CD4-positive, alpha-beta T cell (primary cell): ENCODE measurements around the gene AP3B1. TPM values are rescaled to one million over a fixed set of nuclear protein-coding genes. Genes with fewer than 3 reads are reported as not detected.

ENCODE experiments used
- ATAC-seq: fragments of 200-7000 bp; cut with Tn5 transposase; one replicate; pipeline ENCODE4 v1.10.0; 2022; ENCODE audit warnings: mild to moderate bottlenecking; ENCODE audit not compliant: poor library complexity
- CTCF ChIA-PET: fragments of 350-600 bp; sonication (Branson Sonifier 250); formaldehyde crosslinking; loops from one replicate; lab custom pipeline; 2021; ENCODE audit warnings: antibody characterized with exemption, inconsistent platforms; lab: Charles Lee
- POLR2A ChIA-PET: fragments of 350-600 bp; sonication (Branson Sonifier 250); formaldehyde crosslinking; loops from one replicate; lab custom pipeline; 2021; ENCODE audit warnings: antibody characterized with exemption, inconsistent platforms; lab: Charles Lee
- DNase-seq, 14 experiments: peaks; one replicate each; pipeline ENCODE4 v3.0.0-alpha.2; 2013 to 2020; ENCODE audit warnings: mixed read lengths in 2 of 14
- H3K27ac ChIP-seq, 2 donors: one replicate each; pipeline versions ENCODE4 v1.5.1 to v1.7.0; 2013; ENCODE audit warnings: low read length in 2 of 2, low read depth in 1 of 2, mild to moderate bottlenecking in 1 of 2
- H3K27me3 ChIP-seq, 2 experiments: 1 replicate in 1 of 2; 2 replicates in 1 of 2; pipeline versions ENCODE4 v1.6.1 to v1.7.0; 2013; ENCODE audit warnings: low read length in 2 of 2, control low read depth in 1 of 2, mild to moderate bottlenecking in 1 of 2, moderate library complexity in 1 of 2; ENCODE audit not compliant: insufficient read depth in 2 of 2, control insufficient read depth in 1 of 2
- H3K36me3 ChIP-seq: one replicate; pipeline ENCODE4 v1.6.1; 2013; ENCODE audit warnings: low read length, control low read depth; ENCODE audit not compliant: insufficient read depth
- H3K4me1 ChIP-seq: one replicate; pipeline ENCODE4 v1.6.1; 2013; ENCODE audit warnings: low read length, control low read depth; ENCODE audit not compliant: insufficient read depth
- H3K4me3 ChIP-seq: one replicate; pipeline ENCODE4 v1.5.1; 2013; ENCODE audit warnings: mild to moderate bottlenecking, low read length, moderate library complexity
- H3K9me3 ChIP-seq, 2 experiments: 1 replicate in 1 of 2; 2 replicates in 1 of 2; pipeline versions ENCODE4 v1.6.1 to v1.7.0; 2013; ENCODE audit warnings: low read length in 2 of 2, mild to moderate bottlenecking in 2 of 2, control low read depth in 1 of 2, moderate library complexity in 1 of 2; ENCODE audit not compliant: control insufficient read depth in 1 of 2, insufficient read depth in 1 of 2
- H3K27ac Mint-ChIP-seq: one replicate; pipeline ENCODE4 v1.8.0; 2020; ENCODE audit warnings: mixed read lengths
- H3K27me3 Mint-ChIP-seq: one replicate; pipeline ENCODE4 v1.8.0; 2021; ENCODE audit warnings: mixed read lengths
- H3K36me3 Mint-ChIP-seq: one replicate; pipeline ENCODE4 v1.8.0; 2021; ENCODE audit warnings: low read depth, mixed read lengths
- H3K4me1 Mint-ChIP-seq: one replicate; pipeline ENCODE4 v1.8.0; 2021; ENCODE audit warnings: low read depth, mixed read lengths
- H3K4me3 Mint-ChIP-seq: one replicate; pipeline ENCODE4 v1.8.0; 2020; ENCODE audit warnings: mild to moderate bottlenecking, mixed read lengths
- H3K9me3 Mint-ChIP-seq: one replicate; pipeline ENCODE4 v1.8.0; 2020; ENCODE audit warnings: mixed read lengths
- intact Hi-C, 2 experiments: fragments of 100-400 bp; cut with DNase I in 1 of 2; cut with micrococcal nuclease in 1 of 2; formaldehyde crosslinking; loops; one replicate each; pipeline versions ENCODE4 v1.15.1 to v1.9.0; 2023 to 2025; cut with DNase I, micrococcal nuclease
- total RNA-seq, 174 experiments: library from RNA in 2 of 174; stranded (reverse) in 2 of 174; gene quantifications; one replicate each; pipeline ENCODE4 v1.2.3 and lab custom pipeline; 2021 to 2026
- TF ChIP-seq, protein P1 (sequence below): fragments of 200-600 bp; IDR thresholded peaks from one replicate; pipeline ENCODE4 v1.8.0; 2022; ENCODE audit warnings: antibody characterized with exemption, mild to moderate bottlenecking

The AP3B1 gene
- total RNA-seq, 2 experiments from 2014 or later: 24.5 to 24.6 TPM

DNA sequence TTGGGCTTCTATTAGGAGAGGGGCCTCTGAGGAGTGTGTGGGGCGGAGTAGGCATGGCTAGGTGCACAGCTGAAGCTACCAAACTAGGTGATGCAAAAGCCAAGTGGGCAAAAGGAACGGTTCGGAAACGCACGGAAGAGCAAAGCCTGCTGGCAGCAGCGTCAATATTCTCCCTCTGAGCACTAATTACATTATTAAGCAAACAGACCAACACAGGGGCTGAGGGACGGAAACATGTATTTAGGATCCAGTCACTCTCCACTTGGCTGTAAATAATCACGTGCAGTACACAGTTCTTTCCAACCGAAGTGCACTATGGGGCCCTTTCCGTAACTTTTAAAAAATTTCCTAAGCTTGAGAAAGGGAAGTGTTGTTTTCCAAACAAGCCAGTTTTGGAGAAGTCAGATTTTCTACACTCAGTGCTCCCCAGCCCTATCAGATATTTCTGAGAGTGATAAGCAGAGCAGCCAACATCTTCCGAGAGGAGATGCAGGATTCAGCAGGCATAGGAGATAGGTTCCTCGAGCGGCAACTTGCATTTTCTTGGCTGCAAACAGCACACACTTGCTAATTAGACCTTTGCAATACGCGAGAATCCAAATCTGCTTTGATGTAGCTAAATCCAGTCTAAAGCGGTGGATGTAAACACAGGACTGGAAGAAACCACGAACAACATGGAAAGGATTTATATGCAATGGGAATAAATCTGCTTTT lies 301.2 kb downstream of the AP3B1 start:
- Histone ChIP-seq H3K36me3 (peaks cover 6% of the 10 kb centered on the region), H3K9me3 (no peaks in the 10 kb centered on the region), H3K27me3 (no peaks in the 10 kb centered on the region), H3K4me3 (no peak overlapping the region), H3K4me1 (no peaks in the 10 kb centered on the region), H3K27ac (no peak overlapping the region)
- Mint-ChIP-seq H3K4me1 (no peaks in the 10 kb centered on the region), H3K36me3 (peaks cover 20% of the 10 kb centered on the region), H3K27ac (no peak overlapping the region), H3K4me3 (no peak overlapping the region), H3K9me3 (no peaks in the 10 kb centered on the region), H3K27me3 (no peaks in the 10 kb centered on the region)
- intact Hi-C loops: no loop called here
- TF ChIP-seq, protein P1, sequence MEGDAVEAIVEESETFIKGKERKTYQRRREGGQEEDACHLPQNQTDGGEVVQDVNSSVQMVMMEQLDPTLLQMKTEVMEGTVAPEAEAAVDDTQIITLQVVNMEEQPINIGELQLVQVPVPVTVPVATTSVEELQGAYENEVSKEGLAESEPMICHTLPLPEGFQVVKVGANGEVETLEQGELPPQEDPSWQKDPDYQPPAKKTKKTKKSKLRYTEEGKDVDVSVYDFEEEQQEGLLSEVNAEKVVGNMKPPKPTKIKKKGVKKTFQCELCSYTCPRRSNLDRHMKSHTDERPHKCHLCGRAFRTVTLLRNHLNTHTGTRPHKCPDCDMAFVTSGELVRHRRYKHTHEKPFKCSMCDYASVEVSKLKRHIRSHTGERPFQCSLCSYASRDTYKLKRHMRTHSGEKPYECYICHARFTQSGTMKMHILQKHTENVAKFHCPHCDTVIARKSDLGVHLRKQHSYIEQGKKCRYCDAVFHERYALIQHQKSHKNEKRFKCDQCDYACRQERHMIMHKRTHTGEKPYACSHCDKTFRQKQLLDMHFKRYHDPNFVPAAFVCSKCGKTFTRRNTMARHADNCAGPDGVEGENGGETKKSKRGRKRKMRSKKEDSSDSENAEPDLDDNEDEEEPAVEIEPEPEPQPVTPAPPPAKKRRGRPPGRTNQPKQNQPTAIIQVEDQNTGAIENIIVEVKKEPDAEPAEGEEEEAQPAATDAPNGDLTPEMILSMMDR: no peak
- DNase-seq: no peak
- CTCF ChIA-PET: no interaction called here
- POLR2A ChIA-PET: no interaction called here
- no peak for ATAC-seq

DNA sequence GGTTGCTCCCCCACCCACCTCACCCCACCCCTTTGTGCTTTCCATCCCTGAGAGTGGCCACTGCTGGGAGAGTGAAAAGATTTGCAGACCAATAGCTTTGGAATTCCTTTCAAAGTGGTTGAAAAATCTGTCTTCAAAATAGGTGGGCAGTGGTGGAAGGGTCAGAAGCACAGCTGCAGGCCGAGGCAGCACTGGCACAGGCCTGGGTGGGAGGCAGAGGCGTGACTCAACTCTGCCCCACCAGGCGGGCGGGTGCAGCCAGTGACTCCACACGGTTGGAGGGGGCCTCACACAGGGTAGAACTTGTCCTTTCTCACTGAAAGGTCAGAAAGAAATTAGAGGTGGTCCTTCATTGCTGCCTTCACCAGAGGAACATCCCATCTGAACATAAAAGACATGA lies 303.4 kb downstream of the AP3B1 start:
- Mint-ChIP-seq H3K27ac (no peak overlapping the region), H3K27me3 (no peaks in the 10 kb centered on the region), H3K4me3 (no peak overlapping the region), H3K36me3 (peaks cover 14% of the 10 kb centered on the region), H3K4me1 (no peaks in the 10 kb centered on the region), H3K9me3 (no peaks in the 10 kb centered on the region)
- no peaks in the 10 kb centered on the region for H3K9me3 ChIP-seq
- no peak for ATAC-seq
- H3K4me3 ChIP-seq: no peak overlapping the region
- H3K27me3 ChIP-seq: no peaks in the 10 kb centered on the region
- H3K36me3 ChIP-seq: peaks cover 6% of the 10 kb centered on the region
- no peak overlapping the region for H3K27ac ChIP-seq
- intact Hi-C loops: no loop called here
- ChIA-PET CTCF (no interaction called here), POLR2A (no interaction called here)
- no peaks in the 10 kb centered on the region for H3K4me1 ChIP-seq
- TF ChIP-seq, protein P1: no peak
- no peak for DNase-seq

DNA sequence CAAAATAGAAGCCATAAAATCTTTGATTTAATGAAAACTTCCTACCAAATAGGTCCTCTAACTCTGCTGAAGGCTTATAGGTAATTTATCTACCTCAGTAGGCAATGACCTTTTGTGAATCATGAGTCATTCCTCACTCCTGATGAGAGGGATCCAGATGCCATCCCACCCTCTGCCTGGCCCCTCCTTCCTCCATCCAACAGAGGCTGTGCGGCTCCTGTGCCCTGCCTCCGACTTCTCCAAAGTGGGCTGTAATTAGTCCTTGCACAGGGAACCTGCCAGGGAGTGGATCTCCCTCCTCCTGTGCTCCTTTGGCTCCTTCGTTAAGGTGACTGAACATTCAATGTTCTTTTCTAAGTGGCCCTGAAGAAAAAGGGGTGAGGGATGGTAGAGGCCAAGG lies 304.5 kb downstream of the AP3B1 start:
- peaks cover 6% of the 10 kb centered on the region for H3K36me3 ChIP-seq
- ChIA-PET CTCF (no interaction called here), POLR2A (no interaction called here)
- DNase-seq (no peak), ATAC-seq (no peak)
- H3K4me3 ChIP-seq: no peak overlapping the region
- H3K9me3 Mint-ChIP-seq: no peaks in the 10 kb centered on the region
- no peak overlapping the region for H3K27ac ChIP-seq
- H3K36me3 Mint-ChIP-seq: peaks cover 3% of the 10 kb centered on the region
- H3K9me3 ChIP-seq: no peaks in the 10 kb centered on the region
- TF ChIP-seq, protein P1: no peak
- H3K4me3 Mint-ChIP-seq: no peak overlapping the region
- no peaks in the 10 kb centered on the region for H3K27me3 ChIP-seq
- no peaks in the 10 kb centered on the region for H3K4me1 Mint-ChIP-seq
- intact Hi-C loops: no loop called here
- H3K27ac Mint-ChIP-seq: no peak overlapping the region
- no peaks in the 10 kb centered on the region for H3K27me3 Mint-ChIP-seq
- no peaks in the 10 kb centered on the region for H3K4me1 ChIP-seq
